8988T (cell line): Measurements from ENCODE around the gene PITPNM3.
"Not testable (repeated sequence)": the region's sequence is repeated elsewhere in the genome, so short reads cannot be mapped to it uniquely, and the experiment has no call there.

Experiments used
- DNase-seq: peaks from one replicate; pipeline ENCODE4 v3.0.0; 2011

The PITPNM3 gene

GRCh38 chr17:6574687-6575595, 18.6 kb upstream of the PITPNM3 start:
- no peak for DNase-seq

- DNase-seq = no peak
These were observed 17.8 kb upstream of the PITPNM3 start for GRCh38 chr17:6573982-6574686.

- not testable (repeated sequence) for DNase-seq
These were observed 17.1 kb upstream of the PITPNM3 start for GRCh38 chr17:6573495-6573894.

- no peak for DNase-seq
These were observed 16.6 kb upstream of the PITPNM3 start for GRCh38 chr17:6572972-6573370.

GRCh38 chr17:6571452-6571781, 15.1 kb upstream of the PITPNM3 start:
- no peak for DNase-seq

GRCh38 chr17:6570731-6571451, 14.5 kb upstream of the PITPNM3 start:
- DNase-seq = no peak

- no peak for DNase-seq
These were observed 13.3 kb upstream of the PITPNM3 start for GRCh38 chr17:6569370-6570285.

GRCh38 chr17:6568184-6568758, 11.9 kb upstream of the PITPNM3 start:
- DNase-seq = no peak

- DNase-seq = no peak
These were observed 11.3 kb upstream of the PITPNM3 start for GRCh38 chr17:6567528-6568183.

- DNase-seq = no peak
These were observed 5.1 kb upstream of the PITPNM3 start for GRCh38 chr17:6561446-6561845.

GRCh38 chr17:6560496-6560895, 4.1 kb upstream of the PITPNM3 start:
- no peak for DNase-seq

- DNase-seq = no peak
These were observed 3.4 kb upstream of the PITPNM3 start for GRCh38 chr17:6559753-6560215.

- DNase-seq = no peak
These were observed 2.8 kb upstream of the PITPNM3 start for GRCh38 chr17:6558932-6559752.

GRCh38 chr17:6558276-6558675, 1.9 kb upstream of the PITPNM3 start:
- DNase-seq = no peak

- DNase-seq = no peak
These were observed 684 bp upstream of the PITPNM3 start for GRCh38 chr17:6557040-6557438.

- no peak for DNase-seq
These were observed 829 bp downstream of the PITPNM3 start for GRCh38 chr17:6555331-6556120.

GRCh38 chr17:6554871-6555330, 1.5 kb downstream of the PITPNM3 start:
- no peak for DNase-seq

GRCh38 chr17:6554342-6554741, 2.0 kb downstream of the PITPNM3 start:
- no peak for DNase-seq

- no peak for DNase-seq
These were observed 4.4 kb downstream of the PITPNM3 start for GRCh38 chr17:6551869-6552531.
